ENCODE data around the gene CRTAP. TPM values are rescaled to one million over a fixed set of nuclear protein-coding genes. Genes with fewer than 3 reads are reported as not detected.
"Not testable (repeated sequence)": the region's sequence is repeated elsewhere in the genome, so short reads cannot be mapped to it uniquely, and the experiment has no call there.

The CRTAP gene
- total RNA-seq = 171 and 237 TPM in 2 replicates

DNA sequence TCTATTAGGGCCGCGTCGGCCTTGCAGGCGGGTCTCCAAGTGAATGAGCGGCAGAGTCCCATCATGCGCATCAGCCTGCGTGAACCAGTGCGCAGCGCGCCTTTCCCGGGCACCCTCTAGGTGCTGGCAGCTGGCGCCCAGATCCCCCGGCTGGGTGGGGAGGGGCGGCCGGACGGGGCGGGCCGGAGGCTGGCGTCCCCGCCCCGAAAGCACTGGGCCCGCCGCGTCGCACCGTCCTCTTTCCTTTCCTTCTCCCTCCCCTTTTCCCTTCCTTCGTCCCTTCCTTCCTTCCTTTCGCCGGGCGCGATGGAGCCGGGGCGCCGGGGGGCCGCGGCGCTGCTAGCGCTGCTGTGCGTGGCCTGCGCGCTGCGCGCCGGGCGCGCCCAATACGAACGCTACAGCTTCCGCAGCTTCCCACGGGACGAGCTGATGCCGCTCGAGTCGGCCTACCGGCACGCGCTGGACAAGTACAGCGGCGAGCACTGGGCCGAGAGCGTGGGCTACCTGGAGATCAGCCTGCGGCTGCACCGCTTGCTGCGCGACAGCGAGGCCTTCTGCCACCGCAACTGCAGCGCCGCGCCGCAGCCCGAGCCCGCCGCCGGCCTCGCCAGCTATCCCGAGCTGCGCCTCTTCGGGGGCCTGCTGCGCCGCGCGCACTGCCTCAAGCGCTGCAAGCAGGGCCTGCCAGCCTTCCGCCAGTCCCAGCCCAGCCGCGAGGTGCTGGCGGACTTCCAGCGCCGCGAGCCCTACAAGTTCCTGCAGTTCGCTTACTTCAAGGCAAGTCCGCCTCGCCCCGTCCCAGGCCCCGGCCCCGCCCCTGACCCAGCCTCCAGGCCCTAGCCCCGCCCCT is at the start of gene CRTAP:
Gene CRTAP, plus strand, starts transcription at position 243 of the 850 bp plus-strand sequence. Its CDS starts 64 bp downstream, at position 307.
- no peak for DNase-seq (ENCODE audit: extremely low read depth, low read depth, low spot score)

- DNase-seq (ENCODE audit: extremely low read depth, low read depth, low spot score) = no peak
These were observed 48.9 kb upstream of the CRTAP start for GRCh38 chr3:33064929-33065328.

GRCh38 chr3:33067484-33067883 is 46.3 kb upstream of the CRTAP start:
- DNase-seq (ENCODE audit: extremely low read depth, low read depth, low spot score) = no peak

DNA sequence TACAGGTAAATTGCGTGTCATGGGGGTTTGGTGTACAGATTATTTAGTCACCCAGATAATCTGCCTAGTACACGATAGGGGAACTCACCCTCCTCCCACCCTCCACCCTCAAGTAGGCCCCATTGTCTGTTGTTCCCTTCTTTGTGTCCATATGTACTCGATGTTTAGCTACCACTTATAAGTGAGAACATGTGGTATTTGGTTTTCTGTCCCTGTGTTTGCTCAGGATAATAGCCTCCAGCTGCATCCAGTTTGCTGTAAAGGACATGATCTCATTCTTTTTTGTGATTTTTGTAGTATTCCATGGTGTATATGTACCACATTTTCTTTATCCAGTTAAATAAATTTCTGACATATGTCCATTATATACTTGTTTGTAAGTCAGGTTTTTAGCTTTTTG is 44.0 kb upstream of the CRTAP start:
- not testable (repeated sequence) for DNase-seq (ENCODE audit: extremely low read depth, low read depth, low spot score)

DNA sequence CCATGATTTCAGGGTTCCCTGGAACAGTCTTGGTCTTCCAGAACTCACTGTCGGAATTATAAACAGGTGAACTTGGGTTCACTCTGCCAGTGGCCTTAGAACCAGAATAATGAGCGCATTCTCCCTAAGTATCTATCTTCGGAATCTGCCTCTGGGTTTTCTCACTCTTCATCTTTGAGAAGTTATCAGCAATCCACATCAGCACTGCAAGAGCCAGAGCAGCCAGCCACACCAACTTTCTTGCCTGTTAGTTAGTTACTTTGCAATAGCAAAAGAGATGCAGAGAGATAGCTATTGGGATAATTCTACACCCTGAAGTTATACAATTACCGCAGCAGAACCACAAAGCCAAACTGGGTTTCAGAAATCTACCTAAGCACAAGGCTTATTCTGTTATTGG is 42.6 kb upstream of the CRTAP start:
- DNase-seq (ENCODE audit: extremely low read depth, low read depth, low spot score) = no peak

GRCh38 chr3:33071946-33072345 is 41.9 kb upstream of the CRTAP start:
- DNase-seq (ENCODE audit: extremely low read depth, low read depth, low spot score) = no peak

GRCh38 chr3:33074217-33075067 is 39.4 kb upstream of the CRTAP start:
- DNase-seq (ENCODE audit: extremely low read depth, low read depth, low spot score) = peak; percentile 31

DNA sequence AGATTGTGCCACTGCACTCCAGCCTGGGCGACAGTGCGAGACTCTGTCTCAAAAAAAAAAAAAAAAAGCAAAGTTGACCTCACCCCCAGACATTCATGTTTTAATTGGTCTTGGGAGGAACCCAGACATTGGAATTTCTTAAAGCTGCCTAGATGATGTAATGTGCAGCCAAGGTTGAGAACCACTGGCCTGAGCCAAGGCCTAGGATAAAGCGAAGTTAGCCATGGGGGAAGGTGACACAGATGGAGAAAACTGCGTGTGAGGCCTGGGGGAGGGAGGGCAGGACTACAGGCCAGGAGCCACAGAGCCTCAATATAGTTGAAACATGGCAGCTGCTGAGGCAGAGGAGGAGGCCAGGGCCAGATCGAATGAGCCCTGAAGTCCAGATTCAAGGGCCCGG is 37.8 kb upstream of the CRTAP start:
- DNase-seq (ENCODE audit: extremely low read depth, low read depth, low spot score) = no peak

DNA sequence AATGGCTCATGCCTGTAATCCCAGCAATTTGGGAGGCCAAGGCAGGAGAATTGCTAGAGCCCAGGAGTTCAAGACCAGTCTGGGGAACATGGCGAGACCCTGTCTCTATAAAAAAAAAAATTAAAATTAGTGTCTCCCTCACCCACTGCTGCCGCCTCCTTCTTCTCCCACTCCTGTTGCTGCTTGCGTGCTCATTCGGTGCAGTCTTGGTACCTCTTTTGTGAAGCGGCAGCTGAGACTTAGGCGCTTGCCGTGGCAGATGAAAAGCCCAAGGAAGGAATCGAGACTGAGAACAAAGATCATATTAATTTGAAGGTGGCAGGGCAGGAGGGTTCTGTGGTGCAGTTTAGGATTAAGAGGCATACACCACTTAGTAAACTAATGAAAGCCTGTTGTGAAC is 36.9 kb upstream of the CRTAP start:
- DNase-seq (ENCODE audit: extremely low read depth, low read depth, low spot score) = no peak

DNA sequence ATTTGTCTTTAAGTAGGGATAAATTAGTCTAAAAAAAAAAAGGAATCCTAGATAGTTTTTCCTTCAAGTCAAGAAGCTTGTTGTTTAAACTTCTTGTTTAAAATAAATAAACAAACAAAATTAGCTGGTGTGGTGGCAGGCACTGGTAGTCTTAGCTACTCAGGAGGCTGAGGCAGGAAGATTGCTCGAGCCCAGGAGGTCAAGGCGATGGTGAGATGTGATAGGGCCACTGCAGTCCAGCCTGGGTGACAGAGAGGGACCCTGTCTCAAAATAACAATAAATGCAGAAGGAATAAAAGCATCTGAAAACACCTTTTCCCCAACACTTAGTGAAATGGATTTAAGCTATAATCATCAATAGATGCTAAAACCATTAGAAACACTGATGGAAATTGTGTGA is 35.8 kb upstream of the CRTAP start:
- DNase-seq (ENCODE audit: extremely low read depth, low read depth, low spot score) = no peak

- DNase-seq (ENCODE audit: extremely low read depth, low read depth, low spot score) = not testable (repeated sequence)
These were observed 34.0 kb upstream of the CRTAP start for GRCh38 chr3:33079813-33080212.

DNA sequence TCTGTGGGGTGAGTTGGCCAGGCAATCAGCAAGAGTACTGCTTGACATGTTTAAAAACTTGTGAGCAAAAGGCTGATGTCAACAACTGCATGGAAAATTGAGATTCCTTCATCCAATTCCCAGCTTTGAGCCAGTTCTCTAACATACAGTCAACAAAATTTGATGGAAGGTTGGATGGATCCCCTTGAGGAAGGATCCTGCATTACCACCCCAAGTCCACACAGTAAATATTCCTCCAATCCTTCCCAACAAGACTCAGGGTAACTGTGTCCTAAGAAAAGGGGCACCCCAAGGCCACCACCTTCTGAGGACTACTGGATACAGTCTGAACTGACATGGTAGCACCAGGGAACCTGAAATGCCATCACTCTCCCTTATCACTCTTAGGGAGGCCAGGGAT is 32.0 kb upstream of the CRTAP start:
- no peak for DNase-seq (ENCODE audit: extremely low read depth, low read depth, low spot score)

GRCh38 chr3:33083958-33084357 is 29.9 kb upstream of the CRTAP start:
- no peak for DNase-seq (ENCODE audit: extremely low read depth, low read depth, low spot score)

GRCh38 chr3:33088691-33089090 is 25.1 kb upstream of the CRTAP start:
- DNase-seq (ENCODE audit: extremely low read depth, low read depth, low spot score) = no peak

GRCh38 chr3:33089515-33089914 is 24.3 kb upstream of the CRTAP start:
- no peak for DNase-seq (ENCODE audit: extremely low read depth, low read depth, low spot score)

DNA sequence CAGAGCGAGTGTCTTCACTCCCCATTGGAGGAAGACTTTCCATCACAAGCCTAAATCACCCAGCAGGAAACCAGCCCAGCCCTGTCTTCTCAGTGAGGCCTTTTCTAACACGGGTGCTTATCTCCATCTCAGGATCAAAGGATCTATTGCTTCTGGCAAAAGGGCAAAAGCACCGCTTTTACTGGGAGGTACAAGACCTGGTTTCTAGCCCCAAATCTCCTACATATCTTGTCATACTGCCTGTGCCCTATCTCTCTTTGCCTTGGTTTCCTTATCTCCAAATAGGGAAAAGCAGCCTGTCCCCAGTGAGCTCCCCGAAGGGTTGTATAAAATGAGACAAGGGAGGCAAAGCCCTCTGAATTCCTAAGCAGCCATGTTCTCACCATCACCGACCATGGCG is 22.1 kb upstream of the CRTAP start:
- no peak for DNase-seq (ENCODE audit: extremely low read depth, low read depth, low spot score)

- DNase-seq (ENCODE audit: extremely low read depth, low read depth, low spot score) = no peak
These were observed 21.1 kb upstream of the CRTAP start for GRCh38 chr3:33092496-33093254.

- no peak for DNase-seq (ENCODE audit: extremely low read depth, low read depth, low spot score)
These were observed 20.0 kb upstream of the CRTAP start for GRCh38 chr3:33093847-33094246.

DNA sequence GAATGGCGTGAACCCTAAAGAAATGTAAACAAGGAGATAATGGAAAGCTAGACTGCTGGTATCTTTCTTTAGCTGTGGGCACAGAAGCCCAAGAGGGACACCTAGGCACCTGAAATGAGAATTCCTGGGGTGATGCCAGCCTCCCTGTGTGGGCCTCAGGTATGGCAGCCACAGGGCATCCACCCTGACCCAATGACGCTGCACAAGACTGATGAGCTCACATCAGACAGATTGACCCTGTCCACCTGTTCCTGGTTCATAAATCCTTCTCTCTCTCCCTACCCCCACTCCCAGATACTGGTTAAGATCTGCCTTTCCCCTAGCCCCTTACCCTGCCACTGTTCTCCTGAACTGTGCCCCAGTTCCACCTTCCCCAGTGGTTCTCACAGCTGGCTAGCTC is 18.4 kb upstream of the CRTAP start:
- DNase-seq (ENCODE audit: extremely low read depth, low read depth, low spot score) = no peak

DNA sequence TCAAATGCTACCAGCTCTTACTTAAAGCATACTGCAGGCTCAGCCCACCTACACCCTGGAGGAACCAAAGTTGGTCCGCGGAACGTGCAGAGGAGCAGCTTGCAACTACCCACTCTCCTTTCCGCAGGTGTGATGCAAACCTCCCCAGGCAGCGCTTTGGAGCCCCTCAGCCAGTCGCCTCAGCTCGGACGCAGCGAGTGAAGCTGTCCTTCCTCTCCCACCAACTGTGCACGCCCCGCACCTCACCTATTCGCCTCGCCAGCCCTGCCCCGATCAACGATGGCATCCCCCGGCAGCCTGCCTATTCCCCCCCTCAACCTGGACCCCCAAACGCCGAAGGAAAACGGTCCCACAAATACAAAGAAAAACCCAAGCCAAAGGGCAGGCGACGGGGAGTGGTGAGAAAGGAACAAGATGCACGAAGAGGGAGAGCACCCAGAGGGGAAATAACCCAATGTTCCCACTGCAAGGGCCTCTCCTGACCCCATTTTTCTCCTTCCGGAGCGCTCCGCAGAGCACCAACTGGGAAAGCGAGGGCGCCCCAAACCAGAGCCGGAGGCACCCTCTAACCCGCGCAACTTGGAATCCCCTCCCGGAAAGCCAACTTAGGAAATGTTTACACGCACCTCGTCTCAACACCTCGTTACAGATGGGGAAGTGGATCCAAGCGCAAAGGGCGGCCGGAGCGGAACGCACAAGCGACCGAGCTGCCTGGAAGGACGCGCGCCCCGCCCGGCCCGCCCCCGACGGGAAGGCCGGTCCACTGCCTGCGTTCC is 17.5 kb upstream of the CRTAP start:
- no peak for DNase-seq (ENCODE audit: extremely low read depth, low read depth, low spot score)
